Mesenteric fat pad (tissue), 1 donor: ENCODE measurements around the gene U2AF2. TPM values are rescaled to one million over a fixed set of nuclear protein-coding genes. Genes with fewer than 3 reads are reported as not detected.

Experiments used
- DNase-seq: peaks from one replicate; pipeline ENCODE4 v3.0.0-alpha.2; 2020; ENCODE audit warnings: low spot score
- total RNA-seq: library from RNA; stranded (reverse); fragmentation: NEBNext Ultra II Directional; extraction: Animal tissue kit (Norgen Biotek cat#: 25700); gene quantifications from one replicate; pipeline ENCODE4 v1.2.1, GENCODE V29; 2021
- donor health status: DM: yes; HTN: yes; CAD: no.

The U2AF2 gene
- total RNA-seq, 1 donor from 2014 or later, result 126 TPM

- DNase-seq, result no peak
Measured at GRCh38 chr19:55643003-55643886, 11.6 kb upstream of the U2AF2 start, which contains the start of gene ZNF581. TSS of gene ZNF581 (plus strand) at chr19:55643649. CDS start at chr19:55644572, 923 bp downstream.

GRCh38 chr19:55643887-55644176, 11.0 kb upstream of the U2AF2 start:
- no peak for DNase-seq

GRCh38 chr19:55644191-55644833, 10.5 kb upstream of the U2AF2 start:
- no peak for DNase-seq

- DNase-seq, result no peak
Measured at GRCh38 chr19:55644842-55645511, 9.9 kb upstream of the U2AF2 start.

GRCh38 chr19:55645512-55645881, 9.3 kb upstream of the U2AF2 start:
- DNase-seq, result no peak

- DNase-seq, result no peak
Measured at GRCh38 chr19:55646889-55647731, 7.7 kb upstream of the U2AF2 start.

- DNase-seq, result no peak
Measured at GRCh38 chr19:55647732-55648584, 6.9 kb upstream of the U2AF2 start, which contains the start of gene CCDC106. TSS of gene CCDC106 (plus strand) at chr19:55648212. CDS start at chr19:55649047, 835 bp downstream.

- DNase-seq, result no peak
Measured at GRCh38 chr19:55648585-55649267, 6.1 kb upstream of the U2AF2 start.

- DNase-seq, result no peak
Measured at GRCh38 chr19:55649268-55650125, 5.3 kb upstream of the U2AF2 start.

- no peak for DNase-seq
Measured at GRCh38 chr19:55650126-55650557, 4.7 kb upstream of the U2AF2 start.

GRCh38 chr19:55650602-55651230, 4.1 kb upstream of the U2AF2 start:
- DNase-seq, result no peak

- no peak for DNase-seq
Measured at GRCh38 chr19:55651236-55651635, 3.6 kb upstream of the U2AF2 start.

GRCh38 chr19:55652311-55653128, 2.3 kb upstream of the U2AF2 start:
- no peak for DNase-seq

- peak; percentile 99 for DNase-seq
Measured at GRCh38 chr19:55653651-55654322, 1.0 kb upstream of the U2AF2 start.

GRCh38 chr19:55654323-55654867, 440 bp upstream of the U2AF2 start:
- peak; percentile 99 for DNase-seq

GRCh38 chr19:55655648-55656040, 809 bp downstream of the U2AF2 start:
- DNase-seq, result no peak
